Measurements from ENCODE around the gene MCF2L. TPM values are rescaled to one million over a fixed set of nuclear protein-coding genes. Genes with fewer than 3 reads are reported as not detected.

The MCF2L gene
- total and polyA plus RNA-seq, 5 donors from 2014 or later, result 0.34 to 22.2 (median 1.3) TPM

DNA sequence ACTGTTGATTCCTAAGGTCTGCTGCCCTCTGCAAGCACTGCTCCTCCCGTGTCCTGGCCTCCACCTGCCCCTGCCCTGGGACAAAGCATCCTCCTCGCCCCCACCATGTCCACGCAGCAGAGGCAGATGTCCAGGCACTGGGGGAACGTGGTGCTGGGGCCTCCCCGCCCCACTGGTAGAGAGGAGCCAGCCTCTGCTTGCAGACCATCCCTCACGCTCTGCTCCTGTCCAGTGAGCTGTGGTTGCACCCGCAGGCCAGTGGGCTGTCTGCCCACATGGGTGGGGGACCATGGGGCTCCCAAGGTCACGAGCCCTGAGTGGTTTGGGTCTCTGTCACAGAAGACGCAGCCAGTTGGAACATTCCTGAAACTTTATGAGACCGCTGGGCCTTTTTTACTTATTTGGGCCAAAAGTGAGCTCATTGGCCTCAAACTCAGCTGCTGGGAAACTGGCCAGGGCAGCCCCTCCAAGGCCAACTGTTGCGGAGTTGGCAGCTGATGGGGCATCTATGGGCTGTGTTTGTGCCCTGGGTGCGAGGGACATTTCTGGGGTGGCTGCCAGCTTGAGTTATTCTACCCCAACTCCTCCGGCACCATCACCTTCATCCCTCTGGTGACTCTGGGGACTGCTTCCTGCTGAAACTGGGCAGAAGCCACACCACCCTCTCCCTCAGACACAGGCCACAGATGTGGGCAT is 71.7 kb downstream of the MCF2L start:
- no peak for ATAC-seq (ENCODE audit: low read depth in 2 of 2)

GRCh38 chr13:113041293-113041690 is 72.3 kb downstream of the MCF2L start:
- no peaks in the 10 kb centered on the region for H3K9me3 Mint-ChIP-seq
- H3K4me3 Mint-ChIP-seq, result no peak overlapping the region
- H3K27ac Mint-ChIP-seq, result no peak overlapping the region
- no peaks in the 10 kb centered on the region for H3K36me3 ChIP-seq (ENCODE audit: control insufficient read depth, insufficient read depth, low read length)
- DNase-seq (no peak), ATAC-seq (ENCODE audit: low read depth in 2 of 2) (no peak)
- no peaks in the 10 kb centered on the region for H3K27me3 ChIP-seq (ENCODE audit: control insufficient read depth, insufficient read depth, low read length)
- H3K9me3 ChIP-seq (ENCODE audit: control insufficient read depth in 2 of 2, low read length in 2 of 2), result no peaks in the 10 kb centered on the region
- peaks cover 6% of the 10 kb centered on the region for H3K36me3 Mint-ChIP-seq
- H3K4me3 ChIP-seq (ENCODE audit: low read depth, low read length), result no peak overlapping the region
- H3K4me1 Mint-ChIP-seq, result no peaks in the 10 kb centered on the region
- H3K4me1 ChIP-seq (ENCODE audit: control insufficient read depth, insufficient read depth, low read length, poor library complexity, severe bottlenecking), result no peaks in the 10 kb centered on the region
- H3K27me3 Mint-ChIP-seq, result no peaks in the 10 kb centered on the region
- no peak overlapping the region for H3K27ac ChIP-seq (ENCODE audit: insufficient read depth, low read length, poor library complexity, severe bottlenecking)

More for the DNA sequence above, 71.7 kb downstream of the MCF2L start:
- Mint-ChIP-seq H3K4me1 (no peaks in the 10 kb centered on the region), H3K9me3 (no peaks in the 10 kb centered on the region), H3K4me3 (no peak overlapping the region), H3K27ac (no peak overlapping the region), H3K27me3 (no peaks in the 10 kb centered on the region), H3K36me3 (peaks cover 9% of the 10 kb centered on the region)
- H3K4me1 ChIP-seq (ENCODE audit: control insufficient read depth, insufficient read depth, low read length, poor library complexity, severe bottlenecking), result no peaks in the 10 kb centered on the region
- no peaks in the 10 kb centered on the region for H3K9me3 ChIP-seq (ENCODE audit: control insufficient read depth in 2 of 2, low read length in 2 of 2)
- H3K27me3 ChIP-seq (ENCODE audit: control insufficient read depth, insufficient read depth, low read length), result no peaks in the 10 kb centered on the region
- no peaks in the 10 kb centered on the region for H3K36me3 ChIP-seq (ENCODE audit: control insufficient read depth, insufficient read depth, low read length)
- DNase-seq, result no peak
- no peak overlapping the region for H3K4me3 ChIP-seq (ENCODE audit: low read depth, low read length)
- no peak overlapping the region for H3K27ac ChIP-seq (ENCODE audit: insufficient read depth, low read length, poor library complexity, severe bottlenecking)

DNA sequence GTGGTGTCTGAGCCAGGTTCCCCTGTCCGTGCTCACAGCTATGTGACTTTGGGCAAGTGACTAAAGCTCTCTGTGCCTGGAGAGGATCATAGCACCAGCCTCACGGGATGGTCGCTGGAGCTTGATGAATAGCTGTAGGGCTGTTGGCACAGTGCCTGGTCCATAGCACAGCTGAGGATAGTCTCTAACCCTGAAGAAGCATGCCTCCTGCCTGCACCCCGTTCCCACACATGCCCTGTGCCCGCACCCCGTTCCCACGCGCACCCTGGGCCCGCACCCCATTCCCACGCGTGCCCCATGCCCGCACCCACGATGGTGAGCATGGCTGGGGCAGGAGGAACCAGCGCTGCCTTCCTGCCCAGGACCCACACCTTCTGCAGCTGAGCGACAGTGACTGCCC is 72.9 kb downstream of the MCF2L start:
- Mint-ChIP-seq H3K27me3 (no peaks in the 10 kb centered on the region), H3K9me3 (no peaks in the 10 kb centered on the region), H3K36me3 (peaks cover 11% of the 10 kb centered on the region), H3K4me3 (no peak overlapping the region), H3K27ac (no peak overlapping the region), H3K4me1 (no peaks in the 10 kb centered on the region)
- ATAC-seq (ENCODE audit: low read depth in 2 of 2) (no peak), DNase-seq (no peak)
- H3K27ac ChIP-seq (ENCODE audit: insufficient read depth, low read length, poor library complexity, severe bottlenecking), result no peak overlapping the region
- H3K4me1 ChIP-seq (ENCODE audit: control insufficient read depth, insufficient read depth, low read length, poor library complexity, severe bottlenecking), result no peaks in the 10 kb centered on the region
- H3K36me3 ChIP-seq (ENCODE audit: control insufficient read depth, insufficient read depth, low read length), result no peaks in the 10 kb centered on the region
- no peaks in the 10 kb centered on the region for H3K27me3 ChIP-seq (ENCODE audit: control insufficient read depth, insufficient read depth, low read length)
- no peaks in the 10 kb centered on the region for H3K9me3 ChIP-seq (ENCODE audit: control insufficient read depth in 2 of 2, low read length in 2 of 2)
- H3K4me3 ChIP-seq (ENCODE audit: low read depth, low read length), result no peak overlapping the region

- no peaks in the 10 kb centered on the region for H3K27me3 ChIP-seq (ENCODE audit: control insufficient read depth, insufficient read depth, low read length)
- H3K9me3 ChIP-seq (ENCODE audit: control insufficient read depth in 2 of 2, low read length in 2 of 2), result no peaks in the 10 kb centered on the region
- no peak overlapping the region for H3K4me3 ChIP-seq (ENCODE audit: low read depth, low read length)
- no peaks in the 10 kb centered on the region for H3K4me1 ChIP-seq (ENCODE audit: control insufficient read depth, insufficient read depth, low read length, poor library complexity, severe bottlenecking)
- peaks cover 14% of the 10 kb centered on the region for H3K36me3 Mint-ChIP-seq
- DNase-seq, result no peak
- no peaks in the 10 kb centered on the region for H3K4me1 Mint-ChIP-seq
- no peak for ATAC-seq (ENCODE audit: low read depth in 2 of 2)
- H3K27me3 Mint-ChIP-seq, result no peaks in the 10 kb centered on the region
- H3K27ac Mint-ChIP-seq, result no peak overlapping the region
- no peaks in the 10 kb centered on the region for H3K9me3 Mint-ChIP-seq
- no peak overlapping the region for H3K27ac ChIP-seq (ENCODE audit: insufficient read depth, low read length, poor library complexity, severe bottlenecking)
- no peak overlapping the region for H3K4me3 Mint-ChIP-seq
- H3K36me3 ChIP-seq (ENCODE audit: control insufficient read depth, insufficient read depth, low read length), result no peaks in the 10 kb centered on the region
Measured at GRCh38 chr13:113042456-113042855, 73.4 kb downstream of the MCF2L start.

GRCh38 chr13:113043001-113043630 is 74.1 kb downstream of the MCF2L start:
- no peak overlapping the region for H3K27ac ChIP-seq (ENCODE audit: insufficient read depth, low read length, poor library complexity, severe bottlenecking)
- no peak overlapping the region for H3K27ac Mint-ChIP-seq
- no peaks in the 10 kb centered on the region for H3K9me3 Mint-ChIP-seq
- no peak overlapping the region for H3K4me3 Mint-ChIP-seq
- H3K9me3 ChIP-seq (ENCODE audit: control insufficient read depth in 2 of 2, low read length in 2 of 2), result no peaks in the 10 kb centered on the region
- no peaks in the 10 kb centered on the region for H3K36me3 ChIP-seq (ENCODE audit: control insufficient read depth, insufficient read depth, low read length)
- H3K4me3 ChIP-seq (ENCODE audit: low read depth, low read length), result no peak overlapping the region
- H3K27me3 ChIP-seq (ENCODE audit: control insufficient read depth, insufficient read depth, low read length), result no peaks in the 10 kb centered on the region
- DNase-seq, result no peak
- ATAC-seq (ENCODE audit: low read depth in 2 of 2), result no peak
- peaks cover 14% of the 10 kb centered on the region for H3K36me3 Mint-ChIP-seq
- H3K4me1 ChIP-seq (ENCODE audit: control insufficient read depth, insufficient read depth, low read length, poor library complexity, severe bottlenecking), result no peaks in the 10 kb centered on the region
- no peaks in the 10 kb centered on the region for H3K4me1 Mint-ChIP-seq
- H3K27me3 Mint-ChIP-seq, result no peaks in the 10 kb centered on the region

DNA sequence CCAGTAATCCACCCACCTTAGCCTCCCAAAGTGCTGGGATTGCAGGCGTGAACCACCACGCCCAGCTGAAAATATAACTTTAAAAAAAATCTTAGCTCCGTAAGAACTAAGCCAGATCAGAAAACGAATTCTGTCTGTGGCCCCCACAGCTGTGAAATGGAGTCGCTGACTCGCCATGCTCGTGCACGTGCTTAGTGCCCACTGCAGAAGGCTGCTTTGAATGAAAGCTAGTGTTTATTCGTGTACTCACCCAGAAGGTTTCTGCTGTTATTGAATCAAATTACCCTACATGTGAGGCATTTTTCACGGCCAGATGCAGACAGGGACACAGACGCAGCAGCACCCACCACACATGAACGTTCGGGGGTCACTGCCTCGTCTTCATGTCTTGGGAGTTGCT is 74.9 kb downstream of the MCF2L start:
- no peak for ATAC-seq (ENCODE audit: low read depth in 2 of 2)
- no peak for DNase-seq
- Mint-ChIP-seq H3K9me3 (no peaks in the 10 kb centered on the region), H3K27me3 (no peaks in the 10 kb centered on the region), H3K4me1 (no peaks in the 10 kb centered on the region), H3K27ac (no peak overlapping the region), H3K36me3 (peaks cover 14% of the 10 kb centered on the region), H3K4me3 (no peak overlapping the region)
- H3K4me1 ChIP-seq (ENCODE audit: control insufficient read depth, insufficient read depth, low read length, poor library complexity, severe bottlenecking), result no peaks in the 10 kb centered on the region
- no peak overlapping the region for H3K27ac ChIP-seq (ENCODE audit: insufficient read depth, low read length, poor library complexity, severe bottlenecking)
- no peak overlapping the region for H3K4me3 ChIP-seq (ENCODE audit: low read depth, low read length)
- H3K36me3 ChIP-seq (ENCODE audit: control insufficient read depth, insufficient read depth, low read length), result no peaks in the 10 kb centered on the region
- no peaks in the 10 kb centered on the region for H3K9me3 ChIP-seq (ENCODE audit: control insufficient read depth in 2 of 2, low read length in 2 of 2)
- no peaks in the 10 kb centered on the region for H3K27me3 ChIP-seq (ENCODE audit: control insufficient read depth, insufficient read depth, low read length)

- peaks cover 14% of the 10 kb centered on the region for H3K36me3 Mint-ChIP-seq
- no peak overlapping the region for H3K27ac Mint-ChIP-seq
- DNase-seq, result no peak
Measured at GRCh38 chr13:113044391-113045114, 75.5 kb downstream of the MCF2L start.

More at GRCh38 chr13:113044391-113045114, 75.5 kb downstream of the MCF2L start:
- no peaks in the 10 kb centered on the region for H3K4me1 ChIP-seq (ENCODE audit: control insufficient read depth, insufficient read depth, low read length, poor library complexity, severe bottlenecking)
- Mint-ChIP-seq H3K27me3 (no peaks in the 10 kb centered on the region), H3K4me3 (no peak overlapping the region), H3K9me3 (no peaks in the 10 kb centered on the region), H3K4me1 (no peaks in the 10 kb centered on the region)
- H3K4me3 ChIP-seq (ENCODE audit: low read depth, low read length), result no peak overlapping the region
- H3K27ac ChIP-seq (ENCODE audit: insufficient read depth, low read length, poor library complexity, severe bottlenecking), result no peak overlapping the region
- ATAC-seq (ENCODE audit: low read depth in 2 of 2), result no peak
- H3K27me3 ChIP-seq (ENCODE audit: control insufficient read depth, insufficient read depth, low read length), result no peaks in the 10 kb centered on the region
- H3K9me3 ChIP-seq (ENCODE audit: control insufficient read depth in 2 of 2, low read length in 2 of 2), result no peaks in the 10 kb centered on the region
- H3K36me3 ChIP-seq (ENCODE audit: control insufficient read depth, insufficient read depth, low read length), result no peaks in the 10 kb centered on the region
